CD14-positive monocyte (primary cell): ENCODE results near the gene NTN3. TPM values are rescaled to one million over a fixed set of nuclear protein-coding genes. Genes with fewer than 3 reads are reported as not detected.
A peak's percentile ranks its signal among the peaks of the same experiment; 100 is the strongest.

ENCODE experiments used
- DNase-seq, 3 donors: peaks; one replicate each; pipeline ENCODE4 v3.0.0-alpha.2; 2011 to 2022
- H2AFZ ChIP-seq: 2 replicates; pipeline ENCODE4 v1.6.0; 2012; ENCODE audit warnings: mild to moderate bottlenecking, low read depth, low read length, inconsistent platforms; ENCODE audit not compliant: insufficient read depth, poor library complexity, severe bottlenecking
- H3K27ac ChIP-seq, 2 donors: 1 replicate in 1 of 2; 2 replicates in 1 of 2; pipeline ENCODE4 v1.5.1; 2012 to 2013; ENCODE audit warnings: low read length in 2 of 2, control low read depth in 1 of 2, inconsistent platforms in 1 of 2, low read depth in 1 of 2, mild to moderate bottlenecking in 1 of 2
- H3K27me3 ChIP-seq, 2 donors: one replicate each; pipeline versions ENCODE4 v1.6.0 to v1.6.1; 2011 to 2013; ENCODE audit warnings: low read length in 2 of 2; ENCODE audit not compliant: control insufficient read depth in 2 of 2, insufficient read depth in 2 of 2
- H3K36me3 ChIP-seq, 2 donors: replicated peaks in 1 of 2; 1 replicate in 1 of 2; 2 replicates in 1 of 2; pipeline versions ENCODE4 v1.5.1 to v1.6.1; 2012 to 2013; ENCODE audit warnings: low read length in 2 of 2, control low read depth in 1 of 2, inconsistent platforms in 1 of 2, mild to moderate bottlenecking in 1 of 2; ENCODE audit not compliant: insufficient read depth in 2 of 2, control insufficient read depth in 1 of 2
- H3K4me1 ChIP-seq, 2 donors: 1 replicate in 1 of 2; 2 replicates in 1 of 2; pipeline versions ENCODE4 v1.5.1 to v1.6.1; 2012 to 2013; ENCODE audit warnings: low read length in 2 of 2, control low read depth in 1 of 2, inconsistent platforms in 1 of 2, mild to moderate bottlenecking in 1 of 2, moderate library complexity in 1 of 2; ENCODE audit not compliant: insufficient read depth in 2 of 2, control insufficient read depth in 1 of 2
- H3K4me2 ChIP-seq: replicated peaks from 2 replicates; pipeline ENCODE3; 2012; ENCODE audit warnings: low read length, moderate library complexity, mild to moderate bottlenecking; ENCODE audit not compliant: poor library complexity, severe bottlenecking; ENCODE audit errors: extremely low read depth
- H3K4me3 ChIP-seq, 3 experiments: fragments of 200-600 bp in 1 of 3; sonication (generic) in 1 of 3; replicated peaks in 1 of 3; 1 replicate in 2 of 3; 2 replicates in 1 of 3; pipeline ENCODE4 v1.5.1; 2011 to 2013; ENCODE audit warnings: low read length in 3 of 3, mild to moderate bottlenecking in 3 of 3, control low read depth in 2 of 3, low read depth in 2 of 3, inconsistent platforms in 1 of 3, moderate library complexity in 1 of 3
- H3K79me2 ChIP-seq: 2 replicates; pipeline ENCODE4 v1.6.0; 2012; ENCODE audit warnings: mild to moderate bottlenecking, control low read depth, inconsistent platforms, low read length, moderate library complexity; ENCODE audit not compliant: insufficient read depth
- H3K9ac ChIP-seq: 2 replicates; pipeline ENCODE4 v1.6.0; 2017; ENCODE audit warnings: low read length, mild to moderate bottlenecking; ENCODE audit not compliant: insufficient read depth, poor library complexity, severe bottlenecking
- H3K9me3 ChIP-seq, 2 donors: replicated peaks in 1 of 2; 1 replicate in 1 of 2; 2 replicates in 1 of 2; pipeline versions ENCODE4 v1.5.1 to v1.6.1; 2012 to 2013; ENCODE audit warnings: low read length in 2 of 2, control low read depth in 1 of 2; ENCODE audit not compliant: control insufficient read depth in 1 of 2, insufficient read depth in 1 of 2
- H4K20me1 ChIP-seq: 2 replicates; pipeline ENCODE4 v1.6.0; 2012; ENCODE audit warnings: mild to moderate bottlenecking, low read length, control low read depth, moderate library complexity; ENCODE audit not compliant: insufficient read depth
- H3K27ac Mint-ChIP-seq, 7 donors: one replicate each; pipeline ENCODE4 v1.8.0; 2020; ENCODE audit warnings: mild to moderate bottlenecking in 7 of 7, mixed read lengths in 7 of 7, moderate library complexity in 6 of 7, inconsistent platforms in 2 of 7
- H3K27me3 Mint-ChIP-seq, 3 donors: one replicate each; pipeline ENCODE4 v1.8.0; 2021 to 2022; ENCODE audit warnings: low read depth in 3 of 3, mild to moderate bottlenecking in 3 of 3, mixed read lengths in 3 of 3, moderate library complexity in 3 of 3, inconsistent platforms in 1 of 3
- H3K36me3 Mint-ChIP-seq, 2 donors: one replicate each; pipeline ENCODE4 v1.8.0; 2020; ENCODE audit warnings: mixed read lengths in 2 of 2, inconsistent platforms in 1 of 2, mild to moderate bottlenecking in 1 of 2
- H3K4me1 Mint-ChIP-seq: one replicate; pipeline ENCODE4 v1.8.0; 2020; ENCODE audit warnings: mild to moderate bottlenecking, mixed read lengths
- H3K4me3 Mint-ChIP-seq, 2 donors: one replicate each; pipeline ENCODE4 v1.8.0; 2020; ENCODE audit warnings: mild to moderate bottlenecking in 2 of 2, mixed read lengths in 2 of 2, moderate library complexity in 1 of 2
- H3K9me3 Mint-ChIP-seq, 7 donors: one replicate each; pipeline ENCODE4 v1.8.0; 2020 to 2022; ENCODE audit warnings: mixed read lengths in 7 of 7, mild to moderate bottlenecking in 6 of 7, moderate library complexity in 6 of 7, inconsistent platforms in 2 of 7
- WGBS: methylation state at CpG from one replicate; pipeline ENCODE4 v1.1.5; 2013; ENCODE audit warnings: missing lambda C conversion rate; ENCODE audit not compliant: insufficient coverage; 5-methylcytosine and 5-hydroxymethylcytosine counted together
- intact Hi-C, 2 donors: fragments of 100-400 bp; cut with micrococcal nuclease; formaldehyde crosslinking; loops; one replicate each; pipeline versions ENCODE4 v1.15.0 to v1.15.1; 2023
- polyA plus RNA-seq, 3 donors: library from polyadenylated mRNA; depleted of rRNA in 1 of 3; unstranded in 2 of 3; stranded (reverse) in 1 of 3; fragments of 300-500 nt in 2 of 3; fragments of >200 nt in 1 of 3; fragmentation: Illumina TruSeq in 2 of 3; gene quantifications; 1 replicate in 2 of 3; 2 replicates in 1 of 3; pipeline ENCODE4 v1.2.3, GENCODE V29; 2012 to 2021
- TF ChIP-seq, protein P1 (sequence below): fragments of 200-600 bp; IDR thresholded peaks from one replicate; pipeline ENCODE4 v1.8.0; 2022; ENCODE audit warnings: antibody characterized with exemption, mild to moderate bottlenecking

Gene NTN3
- polyA plus RNA-seq, 3 donors, result not detected

- under 1% methylated on average over 121 of the region's 122 CpGs for WGBS
- Mint-ChIP-seq H3K9me3 (peaks cover 0 to 9% (median 0%) of the 10 kb centered on the region in 7 donors), H3K4me3 (peak within 1 kb of the TSS; percentile 98 to 99), H3K27me3 (peaks cover 2 to 6% (median 6%) of the 10 kb centered on the region in 3 donors), H3K36me3 (peaks cover 26 to 33% of the 10 kb centered on the region in 2 donors), H3K27ac (peak within 1 kb of the TSS; percentile 99 to 100 (median 99)), H3K4me1 (peaks cover 82% of the 10 kb centered on the region)
- H3K9me3 ChIP-seq, result no peaks in the 10 kb centered on the region
- peak within 1 kb of the TSS; percentile 96 for H3K27ac ChIP-seq
- H3K4me3 ChIP-seq, result peak within 1 kb of the TSS; percentile 73 to 100 (median 92)
- H3K9ac ChIP-seq, result peak within 1 kb of the TSS; percentile 98
- H3K79me2 ChIP-seq, result peaks cover 77% of the 10 kb centered on the region
- H3K36me3 ChIP-seq, result peaks cover 0 to 4% of the 10 kb centered on the region in 2 donors
- H3K4me2 ChIP-seq, result peak within 1 kb of the TSS; percentile 99
- peak; percentile 86 to 88 (median 87) for DNase-seq
- peak within 1 kb of the TSS; percentile 81 for H2AFZ ChIP-seq
- no peaks in the 10 kb centered on the region for H3K27me3 ChIP-seq
- TF ChIP-seq, protein P1, sequence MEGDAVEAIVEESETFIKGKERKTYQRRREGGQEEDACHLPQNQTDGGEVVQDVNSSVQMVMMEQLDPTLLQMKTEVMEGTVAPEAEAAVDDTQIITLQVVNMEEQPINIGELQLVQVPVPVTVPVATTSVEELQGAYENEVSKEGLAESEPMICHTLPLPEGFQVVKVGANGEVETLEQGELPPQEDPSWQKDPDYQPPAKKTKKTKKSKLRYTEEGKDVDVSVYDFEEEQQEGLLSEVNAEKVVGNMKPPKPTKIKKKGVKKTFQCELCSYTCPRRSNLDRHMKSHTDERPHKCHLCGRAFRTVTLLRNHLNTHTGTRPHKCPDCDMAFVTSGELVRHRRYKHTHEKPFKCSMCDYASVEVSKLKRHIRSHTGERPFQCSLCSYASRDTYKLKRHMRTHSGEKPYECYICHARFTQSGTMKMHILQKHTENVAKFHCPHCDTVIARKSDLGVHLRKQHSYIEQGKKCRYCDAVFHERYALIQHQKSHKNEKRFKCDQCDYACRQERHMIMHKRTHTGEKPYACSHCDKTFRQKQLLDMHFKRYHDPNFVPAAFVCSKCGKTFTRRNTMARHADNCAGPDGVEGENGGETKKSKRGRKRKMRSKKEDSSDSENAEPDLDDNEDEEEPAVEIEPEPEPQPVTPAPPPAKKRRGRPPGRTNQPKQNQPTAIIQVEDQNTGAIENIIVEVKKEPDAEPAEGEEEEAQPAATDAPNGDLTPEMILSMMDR, result no peak
- peaks cover 73 to 86% of the 10 kb centered on the region in 2 donors for H3K4me1 ChIP-seq
- intact Hi-C loops, result no loop called here
- peaks cover 42% of the 10 kb centered on the region for H4K20me1 ChIP-seq
Measured at GRCh38 chr16:2513405-2514332, 42.6 kb downstream of the NTN3 start, which contains the start of gene ATP6V0C. TSS of gene ATP6V0C (plus strand) at chr16:2513952. CDS start at chr16:2514104, 152 bp downstream.

DNA sequence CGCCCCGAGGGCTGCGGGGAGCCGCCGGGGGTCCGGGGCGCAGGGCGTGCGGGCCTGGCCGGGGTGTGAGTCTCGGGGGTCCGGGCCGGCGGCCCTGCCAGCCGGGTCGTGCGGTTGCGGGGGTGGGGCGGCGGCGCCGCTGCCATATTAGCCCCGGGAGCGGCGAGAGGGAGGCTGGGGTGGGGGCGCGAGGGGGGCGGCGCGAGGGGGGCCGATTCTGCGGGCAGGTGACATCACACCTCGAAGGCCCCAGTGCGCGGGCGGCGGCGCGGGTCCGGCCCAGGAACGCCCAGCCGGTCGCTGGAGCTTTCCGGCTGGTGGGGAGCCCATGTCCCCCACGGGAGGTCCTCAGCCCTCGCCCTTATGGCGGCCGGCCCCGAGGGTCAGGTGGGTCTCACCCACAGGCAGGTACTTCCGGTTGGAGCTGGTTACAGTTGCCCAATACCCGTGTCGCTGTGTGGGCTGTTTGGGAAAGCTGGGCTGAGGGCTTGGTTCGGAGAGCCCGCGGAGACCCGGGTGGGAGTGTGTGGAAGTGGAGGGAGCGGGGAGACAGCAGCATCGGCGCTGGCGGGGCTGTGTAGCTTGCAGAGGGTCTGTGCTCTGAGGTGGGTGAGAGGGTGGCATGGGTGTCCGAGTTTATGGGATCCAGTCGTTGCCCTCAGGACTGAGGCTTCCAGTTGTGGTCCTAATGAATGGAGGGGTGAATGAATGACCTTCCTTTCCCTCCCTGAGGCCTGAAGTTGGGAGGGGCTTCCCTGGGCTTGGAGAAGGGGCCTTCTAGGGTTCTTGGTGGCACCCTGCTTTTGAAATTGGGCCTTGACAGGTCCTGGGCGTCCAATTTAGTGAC is 43.5 kb downstream of the NTN3 start:
- Histone ChIP-seq H4K20me1 (peaks cover 51% of the 10 kb centered on the region), H3K4me3 (peak overlapping the region; percentile 73 to 100 (median 92)), H3K4me1 (peaks cover 73 to 86% of the 10 kb centered on the region in 2 donors), H3K27me3 (no peaks in the 10 kb centered on the region), H3K4me2 (peak overlapping the region; percentile 99), H2AFZ (no peak overlapping the region), H3K36me3 (peaks cover 6 to 13% of the 10 kb centered on the region in 2 donors), H3K9me3 (no peaks in the 10 kb centered on the region), H3K9ac (peak overlapping the region; percentile 98), H3K79me2 (peaks cover 77% of the 10 kb centered on the region), H3K27ac (peak overlapping the region; percentile 96)
- H3K27ac Mint-ChIP-seq, result peak overlapping the region; percentile 99 to 100 (median 99)
- DNase-seq, result peak in 2 of 3 donors; percentile 16 to 47
- H3K4me3 Mint-ChIP-seq, result peak overlapping the region; percentile 98 to 99
- peaks cover 2 to 6% (median 6%) of the 10 kb centered on the region in 3 donors for H3K27me3 Mint-ChIP-seq
- peaks cover 82% of the 10 kb centered on the region for H3K4me1 Mint-ChIP-seq
- peaks cover 0 to 9% (median 0%) of the 10 kb centered on the region in 7 donors for H3K9me3 Mint-ChIP-seq
- intact Hi-C loops, result no loop called here
- H3K36me3 Mint-ChIP-seq, result peaks cover 30 to 41% of the 10 kb centered on the region in 2 donors
- WGBS, result 0% methylated on average over 47 of the region's 63 CpGs
- TF ChIP-seq, protein P1, result no peak
